ENCODE results near the gene NDUFA8. TPM values are rescaled to one million over a fixed set of nuclear protein-coding genes. Genes with fewer than 3 reads are reported as not detected.

The NDUFA8 gene
- total and polyA plus RNA-seq, 10 of the 15 experiments (the other 5 are each of a cell fraction or from before 2014, with no cell fraction given) = 44.9 to 159 (median 90.8) TPM

DNA sequence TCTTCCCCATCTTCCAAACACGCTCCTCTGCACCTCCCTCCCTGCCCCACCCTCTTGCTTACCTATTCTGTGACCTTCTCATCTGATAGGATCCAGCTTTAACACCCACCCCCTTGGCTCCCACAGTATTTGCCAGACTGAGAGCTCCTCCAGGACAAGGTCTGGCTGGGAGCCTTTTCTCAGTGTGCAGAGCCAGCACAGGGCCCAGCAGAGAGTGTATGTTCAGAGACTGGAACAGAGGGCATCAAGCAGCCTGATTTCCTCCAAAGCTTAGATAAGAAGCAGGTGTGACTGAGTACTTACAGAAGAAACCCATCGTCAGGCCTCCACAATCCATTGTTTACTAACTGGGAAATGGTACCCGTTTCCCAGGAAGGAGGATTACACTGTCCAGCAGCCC lies 42.5 kb upstream of the NDUFA8 start (continued):
- TF ChIP-seq, protein P1, sequence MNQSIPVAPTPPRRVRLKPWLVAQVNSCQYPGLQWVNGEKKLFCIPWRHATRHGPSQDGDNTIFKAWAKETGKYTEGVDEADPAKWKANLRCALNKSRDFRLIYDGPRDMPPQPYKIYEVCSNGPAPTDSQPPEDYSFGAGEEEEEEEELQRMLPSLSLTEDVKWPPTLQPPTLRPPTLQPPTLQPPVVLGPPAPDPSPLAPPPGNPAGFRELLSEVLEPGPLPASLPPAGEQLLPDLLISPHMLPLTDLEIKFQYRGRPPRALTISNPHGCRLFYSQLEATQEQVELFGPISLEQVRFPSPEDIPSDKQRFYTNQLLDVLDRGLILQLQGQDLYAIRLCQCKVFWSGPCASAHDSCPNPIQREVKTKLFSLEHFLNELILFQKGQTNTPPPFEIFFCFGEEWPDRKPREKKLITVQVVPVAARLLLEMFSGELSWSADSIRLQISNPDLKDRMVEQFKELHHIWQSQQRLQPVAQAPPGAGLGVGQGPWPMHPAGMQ (IDR thresholded peaks at IDR 0.05; ENCODE audit: borderline replicate concordance) = no peak
- TF ChIP-seq TCF12 (IDR thresholded peaks at IDR 0.05; ENCODE audit: low read depth, low read length) = no peak
- no peak for TF ChIP-seq NR2C2 (IDR thresholded peaks at IDR 0.05; ENCODE audit: borderline replicate concordance, control insufficient read depth, insufficient read length, low read depth)
- no peak for TF ChIP-seq SMAD1 (IDR thresholded peaks at IDR 0.05; ENCODE audit: low read depth, partially characterized antibody)
- no peak for TF ChIP-seq CREM (IDR thresholded peaks at IDR 0.05; ENCODE audit: low read depth)

DNA sequence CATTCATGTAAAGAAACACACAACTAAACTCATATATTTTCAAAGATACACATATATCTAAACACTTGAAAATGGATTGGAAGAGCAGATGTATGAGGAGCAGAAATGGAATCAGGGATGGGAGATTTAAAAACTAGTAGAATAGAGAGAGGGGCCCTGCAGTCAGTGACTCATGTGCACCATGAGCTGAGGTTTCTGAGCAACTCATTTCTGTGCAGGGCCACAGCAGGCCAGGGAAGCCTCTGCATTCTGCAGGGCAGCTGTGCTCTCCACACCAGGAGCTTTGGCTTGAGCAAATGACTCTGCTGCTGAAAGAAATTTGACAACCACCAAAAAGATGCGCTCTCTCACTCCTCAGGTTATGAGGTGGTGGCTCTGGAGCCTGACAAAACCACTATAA lies 42.1 kb upstream of the NDUFA8 start:
- no peak for TF ChIP-seq SP1 (IDR thresholded peaks at IDR 0.05; ENCODE audit: low read depth, low read length)
- TF ChIP-seq HDAC6 (IDR thresholded peaks at IDR 0.05; ENCODE audit: unreplicated experiment) = no peak
- TF ChIP-seq RUNX3 (IDR thresholded peaks at IDR 0.05; ENCODE audit: low read length) = no peak
- TF ChIP-seq EZH2 (IDR thresholded peaks at IDR 0.05; ENCODE audit: borderline replicate concordance, control insufficient read depth, low read depth, low read length) = no peak
- TF ChIP-seq, protein P2, sequence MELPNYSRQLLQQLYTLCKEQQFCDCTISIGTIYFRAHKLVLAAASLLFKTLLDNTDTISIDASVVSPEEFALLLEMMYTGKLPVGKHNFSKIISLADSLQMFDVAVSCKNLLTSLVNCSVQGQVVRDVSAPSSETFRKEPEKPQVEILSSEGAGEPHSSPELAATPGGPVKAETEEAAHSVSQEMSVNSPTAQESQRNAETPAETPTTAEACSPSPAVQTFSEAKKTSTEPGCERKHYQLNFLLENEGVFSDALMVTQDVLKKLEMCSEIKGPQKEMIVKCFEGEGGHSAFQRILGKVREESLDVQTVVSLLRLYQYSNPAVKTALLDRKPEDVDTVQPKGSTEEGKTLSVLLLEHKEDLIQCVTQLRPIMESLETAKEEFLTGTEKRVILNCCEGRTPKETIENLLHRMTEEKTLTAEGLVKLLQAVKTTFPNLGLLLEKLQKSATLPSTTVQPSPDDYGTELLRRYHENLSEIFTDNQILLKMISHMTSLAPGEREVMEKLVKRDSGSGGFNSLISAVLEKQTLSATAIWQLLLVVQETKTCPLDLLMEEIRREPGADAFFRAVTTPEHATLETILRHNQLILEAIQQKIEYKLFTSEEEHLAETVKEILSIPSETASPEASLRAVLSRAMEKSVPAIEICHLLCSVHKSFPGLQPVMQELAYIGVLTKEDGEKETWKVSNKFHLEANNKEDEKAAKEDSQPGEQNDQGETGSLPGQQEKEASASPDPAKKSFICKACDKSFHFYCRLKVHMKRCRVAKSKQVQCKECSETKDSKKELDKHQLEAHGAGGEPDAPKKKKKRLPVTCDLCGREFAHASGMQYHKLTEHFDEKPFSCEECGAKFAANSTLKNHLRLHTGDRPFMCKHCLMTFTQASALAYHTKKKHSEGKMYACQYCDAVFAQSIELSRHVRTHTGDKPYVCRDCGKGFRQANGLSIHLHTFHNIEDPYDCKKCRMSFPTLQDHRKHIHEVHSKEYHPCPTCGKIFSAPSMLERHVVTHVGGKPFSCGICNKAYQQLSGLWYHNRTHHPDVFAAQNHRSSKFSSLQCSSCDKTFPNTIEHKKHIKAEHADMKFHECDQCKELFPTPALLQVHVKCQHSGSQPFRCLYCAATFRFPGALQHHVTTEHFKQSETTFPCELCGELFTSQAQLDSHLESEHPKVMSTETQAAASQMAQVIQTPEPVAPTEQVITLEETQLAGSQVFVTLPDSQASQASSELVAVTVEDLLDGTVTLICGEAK (IDR thresholded peaks at IDR 0.05; ENCODE audit: borderline replicate concordance) = no peak
- TF ChIP-seq ZNF217 (IDR thresholded peaks at IDR 0.05) = no peak
- no peak for TF ChIP-seq SUPT20H (IDR thresholded peaks at IDR 0.05; ENCODE audit: borderline replicate concordance, control insufficient read depth, low read depth, low read length)
- no peak for TF ChIP-seq MXI1 (IDR thresholded peaks at IDR 0.05; ENCODE audit: low read depth, low read length)
- no peak for TF ChIP-seq HCFC1 (IDR thresholded peaks at IDR 0.05; ENCODE audit: low read length)
- no peak for TF ChIP-seq HDAC2 (IDR thresholded peaks at IDR 0.05)
- no peak for TF ChIP-seq SIX5 (IDR thresholded peaks at IDR 0.05; ENCODE audit: low read depth, low read length, severe bottlenecking)
- no peak for TF ChIP-seq NR2C1 (IDR thresholded peaks at IDR 0.05)
- in situ Hi-C loops (cut with MboI) = no loop called here
- WGBS (ENCODE audit: insufficient coverage, insufficient replicate concordance, low lambda C conversion rate, missing lambda C conversion rate) = 0% methylated on average over 1 of the region's 1 CpG
- Histone ChIP-seq H3K27ac (ENCODE audit: control insufficient read depth, insufficient read depth) (no peak overlapping the region), H3K27me3 (replicated peaks in 1 of 2; ENCODE audit: control insufficient read depth in 2 of 2, insufficient read depth in 2 of 2, low read length in 1 of 2) (no peaks in the 10 kb centered on the region; a peak in 1 of 4 replicates), H3K9ac (ENCODE audit: control insufficient read depth, insufficient read depth, low read length) (no peak overlapping the region), H4K20me1 (ENCODE audit: control insufficient read depth, insufficient read depth) (no peaks in the 10 kb centered on the region), H3K9me3 (replicated peaks; ENCODE audit: control insufficient read depth, insufficient read depth, low read length) (no peaks in the 10 kb centered on the region), H3K4me2 (ENCODE audit: control insufficient read depth, insufficient read depth) (no peak overlapping the region), H3K36me3 (ENCODE audit: control insufficient read depth in 2 of 2, insufficient read depth in 2 of 2, low read length in 1 of 2) (no peaks in the 10 kb centered on the region), H3K4me1 (ENCODE audit: control insufficient read depth, insufficient read depth, low read length) (no peaks in the 10 kb centered on the region), H2AFZ (ENCODE audit: control insufficient read depth, low read depth, low read length) (no peak overlapping the region), H3K4me3 (no peak overlapping the region), H3K79me2 (ENCODE audit: control insufficient read depth, insufficient read depth, low read length) (no peaks in the 10 kb centered on the region)
- no TSS peak for BruUV-seq (replicated peaks)
- ChIA-PET RAD21 (ENCODE audit: unreplicated experiment) (no interaction called here), SMC1A (ENCODE audit: uncharacterized antibody, unreplicated experiment) (no interaction called here), CTCF (no interaction called here), POLR2A (no interaction called here)
- intact Hi-C loops (cut with micrococcal nuclease; ENCODE audit: unreplicated experiment) = no loop called here
- no peak for ATAC-seq
- DNase-seq (ENCODE audit: low read depth, low spot score) = no peak
- FAIRE-seq = no peak

All from GM12878 (cell line).